Nephron (organoid): ENCODE data around the gene MPP1.
A peak's percentile ranks its signal among the peaks of the same experiment; 100 is the strongest.

Experiments used
- H3K27ac Mint-ChIP-seq, 3 experiments: 2 replicates each; pipeline ENCODE4 v1.8.0; 2020; ENCODE audit warnings: mixed read lengths in 3 of 3, mild to moderate bottlenecking in 2 of 3, moderate library complexity in 1 of 3
- H3K27me3 Mint-ChIP-seq: 2 replicates; pipeline ENCODE4 v1.8.0; 2021; ENCODE audit warnings: low read depth, mild to moderate bottlenecking, moderate library complexity, mixed read lengths
- H3K36me3 Mint-ChIP-seq: 2 replicates; pipeline ENCODE4 v1.8.0; 2020; ENCODE audit warnings: low read depth, mixed read lengths
- H3K4me1 Mint-ChIP-seq: 2 replicates; pipeline ENCODE4 v1.8.0; 2020; ENCODE audit warnings: mixed read lengths
- H3K4me3 Mint-ChIP-seq, 3 experiments: 2 replicates each; pipeline ENCODE4 v1.8.0; 2020; ENCODE audit warnings: mild to moderate bottlenecking in 3 of 3, mixed read lengths in 3 of 3, moderate library complexity in 2 of 3
- H3K9me3 Mint-ChIP-seq: 2 replicates; pipeline ENCODE4 v1.8.0; 2020; ENCODE audit warnings: mixed read lengths
- TF ChIP-seq, protein P1 (sequence below), 3 experiments: fragments of 200-600 bp; sonication (generic); IDR thresholded peaks; one replicate each; pipeline ENCODE4 v1.5.0; 2021; ENCODE audit warnings: antibody characterized with exemption in 3 of 3; ENCODE audit not compliant: unreplicated experiment in 3 of 3

MPP1 gene

DNA sequence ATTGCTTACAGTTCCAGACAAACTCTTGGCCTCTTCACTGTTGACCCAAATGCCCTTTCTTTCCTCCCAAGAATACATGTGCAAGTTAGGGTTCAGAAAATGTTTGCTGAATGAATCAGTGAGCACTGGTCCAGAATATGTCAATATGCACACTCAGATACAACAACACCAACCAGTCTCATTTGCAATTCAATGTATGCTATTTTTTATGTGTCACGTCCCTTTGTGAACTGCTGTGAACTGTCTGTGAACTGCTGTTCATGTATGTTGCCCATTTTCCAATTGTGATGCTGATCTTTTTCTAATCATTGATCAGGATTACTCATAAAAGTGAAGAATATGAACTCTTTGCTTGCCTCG, 72.2 kb downstream of the MPP1 start:
- Mint-ChIP-seq H3K4me3 (no peak overlapping the region), H3K9me3 (peaks cover 7% of the 10 kb centered on the region), H3K27me3 (no peaks in the 10 kb centered on the region), H3K4me1 (peaks cover 45% of the 10 kb centered on the region), H3K36me3 (no peaks in the 10 kb centered on the region), H3K27ac (peak overlapping the region in 2 of 3 experiments; percentile 28 to 40)
- TF ChIP-seq, protein P1, sequence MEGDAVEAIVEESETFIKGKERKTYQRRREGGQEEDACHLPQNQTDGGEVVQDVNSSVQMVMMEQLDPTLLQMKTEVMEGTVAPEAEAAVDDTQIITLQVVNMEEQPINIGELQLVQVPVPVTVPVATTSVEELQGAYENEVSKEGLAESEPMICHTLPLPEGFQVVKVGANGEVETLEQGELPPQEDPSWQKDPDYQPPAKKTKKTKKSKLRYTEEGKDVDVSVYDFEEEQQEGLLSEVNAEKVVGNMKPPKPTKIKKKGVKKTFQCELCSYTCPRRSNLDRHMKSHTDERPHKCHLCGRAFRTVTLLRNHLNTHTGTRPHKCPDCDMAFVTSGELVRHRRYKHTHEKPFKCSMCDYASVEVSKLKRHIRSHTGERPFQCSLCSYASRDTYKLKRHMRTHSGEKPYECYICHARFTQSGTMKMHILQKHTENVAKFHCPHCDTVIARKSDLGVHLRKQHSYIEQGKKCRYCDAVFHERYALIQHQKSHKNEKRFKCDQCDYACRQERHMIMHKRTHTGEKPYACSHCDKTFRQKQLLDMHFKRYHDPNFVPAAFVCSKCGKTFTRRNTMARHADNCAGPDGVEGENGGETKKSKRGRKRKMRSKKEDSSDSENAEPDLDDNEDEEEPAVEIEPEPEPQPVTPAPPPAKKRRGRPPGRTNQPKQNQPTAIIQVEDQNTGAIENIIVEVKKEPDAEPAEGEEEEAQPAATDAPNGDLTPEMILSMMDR (IDR thresholded peaks at IDR 0.05; ENCODE audit: unreplicated experiment in 3 of 3): no peak

DNA sequence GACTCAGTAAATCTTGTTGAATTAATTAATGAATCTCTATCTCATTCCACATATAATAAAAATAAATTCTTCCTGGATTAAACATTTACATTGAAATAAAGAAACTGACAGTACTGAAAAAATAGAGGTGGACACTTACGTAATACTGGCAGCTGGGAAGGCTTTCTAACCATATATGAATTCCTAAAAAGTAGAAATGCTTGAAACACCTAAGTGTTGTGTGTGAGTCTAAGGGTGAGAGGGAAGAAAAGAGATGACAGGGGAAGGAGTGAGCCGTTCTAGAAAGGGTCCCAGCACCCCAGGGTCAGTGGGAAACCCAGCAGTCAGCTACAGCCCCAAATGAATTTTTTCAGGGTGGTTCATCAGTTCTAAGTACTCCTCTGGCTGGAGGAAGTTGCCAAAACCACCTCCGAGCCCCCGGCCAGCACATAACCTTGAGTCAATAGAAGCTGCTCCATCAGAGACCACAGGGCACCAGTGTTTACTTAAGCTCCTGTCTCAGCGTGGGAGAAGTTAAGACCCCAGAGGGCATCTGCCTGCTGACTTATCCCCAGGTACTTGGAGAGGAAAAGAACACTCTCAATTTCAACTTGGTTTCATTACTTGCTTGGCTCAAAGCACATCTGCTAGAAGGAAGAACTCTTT, 72.7 kb downstream of the MPP1 start:
- no peaks in the 10 kb centered on the region for H3K36me3 Mint-ChIP-seq
- H3K9me3 Mint-ChIP-seq: peaks cover 6% of the 10 kb centered on the region
- H3K27me3 Mint-ChIP-seq: no peaks in the 10 kb centered on the region
- peak overlapping the region in 2 of 3 experiments; percentile 28 to 40 for H3K27ac Mint-ChIP-seq
- H3K4me3 Mint-ChIP-seq: no peak overlapping the region
- peaks cover 45% of the 10 kb centered on the region for H3K4me1 Mint-ChIP-seq
- TF ChIP-seq, protein P1 (IDR thresholded peaks at IDR 0.05; ENCODE audit: unreplicated experiment in 3 of 3): no peak

DNA sequence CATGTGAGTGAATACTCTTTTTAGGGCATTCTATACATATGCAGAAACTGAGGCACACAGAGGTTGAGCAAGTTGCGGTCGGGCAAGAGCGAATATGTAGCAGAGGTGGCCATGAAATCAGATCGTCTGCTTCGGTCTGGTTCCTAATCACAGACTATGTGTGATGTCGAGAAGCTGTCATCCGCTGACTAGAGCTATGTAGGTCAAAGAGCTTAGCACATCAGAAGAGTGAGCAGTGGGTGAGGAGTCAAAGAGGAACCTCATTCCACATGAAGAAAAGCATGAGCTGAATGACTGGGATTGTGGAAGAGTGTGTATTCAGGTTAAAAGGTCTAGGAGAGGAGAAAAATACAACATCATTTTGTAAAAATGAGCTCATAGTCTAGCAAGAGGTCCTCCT, 73.4 kb downstream of the MPP1 start:
- no peak overlapping the region for H3K4me3 Mint-ChIP-seq
- H3K27me3 Mint-ChIP-seq: no peaks in the 10 kb centered on the region
- TF ChIP-seq, protein P1 (IDR thresholded peaks at IDR 0.05; ENCODE audit: unreplicated experiment in 3 of 3): no peak
- peaks cover 45% of the 10 kb centered on the region for H3K4me1 Mint-ChIP-seq
- H3K27ac Mint-ChIP-seq: peak overlapping the region in 1 of 3 experiments; percentile 28
- no peaks in the 10 kb centered on the region for H3K36me3 Mint-ChIP-seq
- peaks cover 2% of the 10 kb centered on the region for H3K9me3 Mint-ChIP-seq

DNA sequence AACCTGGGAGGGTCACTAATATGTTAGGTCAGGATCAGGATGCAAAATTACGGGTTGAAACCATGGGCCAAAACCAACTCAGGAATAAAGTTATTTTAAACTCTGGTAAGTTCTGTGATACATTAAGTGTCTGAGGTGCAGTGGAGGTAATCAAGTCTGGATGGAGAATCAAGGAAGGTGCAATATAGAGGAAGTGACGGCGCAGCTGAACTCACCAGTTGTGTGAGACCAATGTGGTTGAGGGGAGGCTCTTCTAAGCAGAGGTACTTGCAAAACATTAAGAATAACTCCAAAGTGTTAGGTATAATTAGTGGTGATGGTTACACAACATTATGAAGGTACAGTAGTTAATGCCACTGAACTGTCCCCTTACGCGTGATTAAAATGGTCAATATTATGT, 74.1 kb downstream of the MPP1 start:
- TF ChIP-seq, protein P1 (IDR thresholded peaks at IDR 0.05; ENCODE audit: unreplicated experiment in 3 of 3): no peak
- Mint-ChIP-seq H3K27ac (peak overlapping the region in 2 of 3 experiments; percentile 88 to 94), H3K4me1 (peaks cover 45% of the 10 kb centered on the region), H3K9me3 (peaks cover 2% of the 10 kb centered on the region), H3K36me3 (no peaks in the 10 kb centered on the region), H3K27me3 (no peaks in the 10 kb centered on the region), H3K4me3 (no peak overlapping the region)

DNA sequence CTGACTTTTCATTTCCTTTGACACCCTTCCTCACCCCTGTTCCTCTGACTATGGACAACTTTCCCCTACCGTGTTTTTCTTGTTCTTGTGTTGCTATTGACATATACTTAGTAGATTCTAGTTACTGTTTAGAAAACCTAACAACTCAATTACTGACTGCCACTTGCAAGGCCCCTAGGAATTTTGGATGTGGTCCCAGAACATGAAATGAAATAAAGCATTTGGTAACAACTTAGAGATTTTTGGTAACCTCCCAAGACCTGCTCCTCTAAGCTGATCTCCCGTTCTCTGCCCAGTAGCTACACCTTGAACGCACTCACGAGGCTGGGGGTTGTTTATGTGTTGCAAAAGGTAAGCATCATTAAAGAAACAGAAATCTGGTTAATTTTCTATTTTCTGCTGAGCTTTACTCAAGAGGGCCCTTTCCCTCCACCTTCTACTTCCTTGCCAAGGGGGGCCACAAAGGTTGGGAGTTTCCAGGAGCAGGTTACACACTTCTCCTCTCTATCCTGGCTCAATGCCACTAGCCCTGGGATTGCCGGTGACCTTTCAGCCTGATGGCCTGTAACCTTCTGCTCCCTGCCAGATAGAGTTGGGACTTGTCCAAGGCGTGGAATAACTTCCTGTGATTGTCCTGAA, 74.9 kb downstream of the MPP1 start:
- TF ChIP-seq, protein P1 (IDR thresholded peaks at IDR 0.05; ENCODE audit: unreplicated experiment in 3 of 3): no peak
- peak overlapping the region; percentile 88 to 94 (median 90) for H3K27ac Mint-ChIP-seq
- peaks cover 7% of the 10 kb centered on the region for H3K9me3 Mint-ChIP-seq
- peaks cover 38% of the 10 kb centered on the region for H3K4me1 Mint-ChIP-seq
- no peak overlapping the region for H3K4me3 Mint-ChIP-seq
- no peaks in the 10 kb centered on the region for H3K27me3 Mint-ChIP-seq
- H3K36me3 Mint-ChIP-seq: no peaks in the 10 kb centered on the region

DNA sequence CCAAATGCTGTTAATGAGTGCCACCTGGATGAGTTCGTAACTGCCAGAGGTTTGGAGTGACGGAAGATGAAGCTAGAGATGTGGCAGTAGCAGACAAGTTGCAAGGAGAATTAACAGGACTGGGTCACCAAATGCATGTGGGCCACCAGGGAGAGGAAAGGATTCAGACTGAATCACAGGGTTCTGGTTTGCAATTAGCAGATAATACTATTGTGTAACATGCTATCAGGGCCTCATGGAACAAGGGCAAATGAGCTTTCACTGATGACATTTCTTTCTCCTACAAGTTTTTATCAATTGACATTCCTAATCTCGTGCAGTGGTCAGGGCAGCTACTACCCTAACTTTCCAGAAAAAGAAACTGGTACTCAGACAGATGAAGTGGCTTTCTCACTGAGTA, 75.8 kb downstream of the MPP1 start:
- Mint-ChIP-seq H3K27me3 (no peaks in the 10 kb centered on the region), H3K36me3 (no peaks in the 10 kb centered on the region), H3K4me3 (no peak overlapping the region), H3K27ac (peak overlapping the region in 2 of 3 experiments; percentile 88 to 94), H3K9me3 (peaks cover 7% of the 10 kb centered on the region), H3K4me1 (peaks cover 35% of the 10 kb centered on the region)
- TF ChIP-seq, protein P1 (IDR thresholded peaks at IDR 0.05; ENCODE audit: unreplicated experiment in 3 of 3): no peak
